ENCODE measurements around the gene PDYN.

PDYN gene

GRCh38 chr20:1992359-1993110 is 1.3 kb downstream of the PDYN start:
- DNase-seq: no peak

GRCh38 chr20:1987826-1988225 is 6.0 kb downstream of the PDYN start:
- DNase-seq: no peak

DNA sequence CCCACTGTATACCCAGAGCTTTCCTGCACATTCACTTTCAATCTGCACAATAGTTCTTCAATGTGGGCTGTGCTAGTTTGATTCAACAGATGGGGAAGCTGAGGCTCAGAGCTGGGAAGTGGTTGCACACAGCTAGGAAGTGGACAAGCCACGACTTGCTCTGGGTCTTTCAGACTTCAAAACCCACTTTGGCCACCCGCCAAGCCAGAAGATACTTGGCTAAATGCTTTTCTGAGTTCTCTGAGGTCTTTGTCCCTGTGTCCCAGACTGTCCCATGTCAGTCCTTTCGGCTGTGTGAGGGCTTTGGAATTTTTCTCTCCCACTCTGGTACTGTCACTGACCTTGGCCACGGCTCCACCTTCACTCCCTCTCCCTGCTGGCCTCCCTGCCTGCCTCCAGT is 10.6 kb downstream of the PDYN start:
- DNase-seq: no peak

DNA sequence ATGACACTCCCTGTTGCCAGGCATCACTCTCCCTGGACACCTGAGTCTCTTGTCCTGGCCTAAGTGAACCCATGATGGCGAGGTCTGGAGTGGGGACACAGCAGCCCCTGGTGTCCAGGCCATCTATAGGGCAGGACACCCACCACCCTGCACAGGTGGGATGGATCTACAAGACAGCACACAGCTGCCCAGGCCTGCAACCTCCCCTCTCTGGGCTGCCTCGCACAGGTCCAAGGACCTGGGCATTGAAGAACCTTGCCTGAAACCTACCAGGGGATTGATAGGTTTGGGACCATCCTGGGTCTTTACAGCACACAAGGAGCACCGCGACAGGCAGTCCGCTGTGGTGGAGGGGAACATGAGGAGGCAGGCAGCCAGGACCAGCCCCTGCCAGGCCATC is 11.2 kb downstream of the PDYN start:
- DNase-seq: no peak

- no peak for DNase-seq
These were observed 14.6 kb downstream of the PDYN start for GRCh38 chr20:1979106-1979778.

- DNase-seq: no peak
These were observed 18.6 kb downstream of the PDYN start for GRCh38 chr20:1975291-1975690.

DNA sequence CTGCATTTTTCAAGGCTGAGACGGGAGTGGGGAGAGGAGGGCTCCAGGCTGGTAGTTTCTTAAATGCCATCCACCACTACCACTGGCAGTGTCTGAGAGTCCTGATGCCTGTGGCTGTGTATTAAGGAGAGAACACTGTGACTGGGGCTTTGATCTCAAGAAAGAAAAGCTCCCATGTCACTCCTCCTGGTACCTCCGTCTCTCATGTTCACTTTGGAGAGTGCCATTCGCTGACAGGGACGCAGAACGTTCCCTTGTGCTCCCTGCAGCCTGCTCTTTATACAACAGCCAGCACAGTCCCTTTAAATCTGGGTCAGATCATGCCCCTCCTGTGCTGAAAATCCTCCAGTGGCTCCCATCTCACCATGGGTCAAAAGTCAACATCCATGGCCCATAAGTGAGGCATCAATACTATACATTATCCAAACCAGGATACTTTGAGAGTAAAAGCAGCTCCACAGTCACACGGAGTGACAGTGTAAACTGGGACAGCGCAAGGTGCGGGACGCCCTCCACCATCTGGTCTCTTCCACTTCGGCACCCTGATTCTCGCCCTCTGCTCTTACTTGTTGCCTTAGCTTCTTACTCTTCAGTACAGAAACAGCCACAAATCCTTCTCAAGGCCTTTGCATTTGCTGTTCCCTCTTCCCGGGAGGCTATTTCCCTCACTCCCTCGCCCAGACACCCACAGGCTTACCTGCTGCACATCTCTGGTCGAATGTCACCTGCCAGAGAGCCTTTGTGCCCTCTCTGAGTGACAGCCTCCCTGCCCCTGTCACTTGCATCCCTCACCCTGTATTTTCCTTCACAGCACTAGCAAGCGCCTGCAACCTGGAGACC is 20.0 kb downstream of the PDYN start:
- no peak for DNase-seq

DNA sequence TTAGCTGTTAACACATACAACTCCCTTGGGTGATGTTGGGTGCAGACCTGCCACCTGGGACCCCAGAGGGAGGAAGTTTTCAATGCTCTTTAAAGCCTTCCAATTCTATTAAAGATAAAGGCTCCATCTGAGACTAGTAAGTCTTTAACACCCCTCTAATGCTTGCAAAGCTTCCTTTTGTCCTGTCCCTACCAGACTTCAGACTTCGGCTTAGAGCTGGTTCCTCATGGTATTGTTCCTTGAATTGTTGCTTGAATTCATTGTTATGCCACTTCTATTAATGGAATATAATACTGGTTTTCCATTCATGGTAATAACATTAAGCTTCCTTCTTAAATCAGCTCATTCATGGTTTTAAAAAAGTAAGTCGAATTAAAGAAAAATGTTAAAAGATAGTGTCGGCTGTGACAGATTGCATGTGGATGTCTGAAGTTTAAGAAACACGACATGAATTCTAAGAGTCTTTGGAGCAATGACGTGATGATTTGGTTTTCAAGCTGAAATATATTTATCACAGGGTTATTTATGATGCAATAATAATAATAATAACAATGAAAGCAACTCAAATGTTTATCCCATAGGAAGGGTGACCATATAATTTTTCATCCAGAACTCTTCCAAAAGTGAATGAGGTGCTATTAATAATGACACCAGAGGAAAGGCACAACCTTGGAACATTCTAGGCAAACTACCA is 21.8 kb downstream of the PDYN start:
- no peak for DNase-seq

- DNase-seq: no peak
These were observed 24.9 kb downstream of the PDYN start for GRCh38 chr20:1968964-1969363.

DNA sequence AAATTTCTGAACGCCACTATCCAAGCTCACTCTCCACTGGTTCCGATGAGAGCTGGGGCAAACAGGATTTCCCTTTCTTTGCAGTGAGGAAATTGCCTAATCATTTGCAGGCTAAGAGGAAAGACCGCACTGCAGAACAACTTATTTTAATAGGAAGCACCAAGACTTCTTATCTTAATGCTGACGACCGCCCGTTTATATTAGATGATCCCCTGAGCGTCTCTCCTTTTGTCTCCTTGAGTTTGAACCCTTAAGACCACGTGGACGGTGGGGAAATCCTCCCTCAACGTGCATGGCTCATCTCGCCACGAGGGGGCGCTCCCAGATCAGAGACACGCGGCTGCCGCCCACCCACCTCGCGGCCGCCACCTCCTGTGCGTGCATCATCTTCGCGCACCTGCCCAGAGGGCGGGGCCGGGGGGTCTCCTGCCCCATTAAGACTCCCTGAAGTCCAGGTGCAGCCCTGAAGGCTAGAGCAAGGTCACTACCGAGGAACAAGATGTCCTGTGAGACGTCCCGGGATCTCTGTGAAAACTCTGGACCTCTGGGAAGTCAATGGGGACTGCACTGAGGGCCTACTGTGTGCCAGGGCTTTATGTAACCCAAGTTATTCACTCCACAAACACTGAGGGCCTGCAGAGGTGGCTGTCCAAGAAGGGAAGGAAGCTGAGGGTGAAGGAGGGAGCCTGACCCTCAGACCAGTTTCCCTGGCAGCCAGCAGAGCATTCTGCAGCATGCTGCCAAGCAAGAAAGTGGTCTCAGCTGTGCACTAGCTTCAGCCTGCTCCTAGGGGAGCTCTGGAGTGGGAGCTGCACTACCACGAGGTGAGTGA is 28.1 kb downstream of the PDYN start:
- peak; percentile 90 for DNase-seq

DNA sequence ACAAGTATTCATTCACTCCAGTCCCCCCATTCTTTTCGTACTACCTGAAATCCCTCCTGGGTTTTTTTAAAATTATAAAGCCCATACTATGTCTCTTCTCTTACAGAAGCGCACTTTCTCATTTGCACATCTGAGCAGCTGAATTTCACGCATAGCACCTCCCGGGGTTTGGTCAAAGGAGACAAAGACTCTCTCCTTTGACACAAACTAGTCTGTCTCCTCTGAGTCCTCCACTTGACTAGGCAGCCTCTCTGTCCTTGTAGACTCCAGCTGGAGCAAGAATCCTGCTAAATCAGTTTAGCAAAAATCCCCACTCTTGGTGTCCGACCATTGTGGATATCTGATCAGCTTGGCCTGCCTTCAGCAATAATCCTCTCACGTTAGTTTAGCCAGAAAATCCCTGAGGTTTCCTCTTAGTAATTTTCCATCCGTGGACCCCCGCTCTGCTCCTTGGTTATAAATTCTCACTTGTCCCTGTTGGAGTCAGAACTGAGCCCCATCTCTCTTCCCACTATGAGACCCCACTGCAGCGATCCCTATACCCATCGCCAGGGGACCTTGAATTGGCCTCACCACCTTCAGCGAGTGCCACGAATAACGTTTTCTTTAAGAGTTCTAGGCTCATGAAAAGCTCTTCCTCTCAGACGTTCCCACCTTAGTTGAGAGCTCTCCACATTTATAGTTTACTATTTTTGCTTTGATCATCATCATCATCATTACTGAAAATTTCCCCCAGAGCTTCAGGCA is 29.0 kb downstream of the PDYN start:
- peak; percentile 33 for DNase-seq

GRCh38 chr20:1964061-1964460 is 29.8 kb downstream of the PDYN start:
- DNase-seq: no peak

GRCh38 chr20:1961374-1961773 is 32.5 kb downstream of the PDYN start:
- DNase-seq: no peak

DNA sequence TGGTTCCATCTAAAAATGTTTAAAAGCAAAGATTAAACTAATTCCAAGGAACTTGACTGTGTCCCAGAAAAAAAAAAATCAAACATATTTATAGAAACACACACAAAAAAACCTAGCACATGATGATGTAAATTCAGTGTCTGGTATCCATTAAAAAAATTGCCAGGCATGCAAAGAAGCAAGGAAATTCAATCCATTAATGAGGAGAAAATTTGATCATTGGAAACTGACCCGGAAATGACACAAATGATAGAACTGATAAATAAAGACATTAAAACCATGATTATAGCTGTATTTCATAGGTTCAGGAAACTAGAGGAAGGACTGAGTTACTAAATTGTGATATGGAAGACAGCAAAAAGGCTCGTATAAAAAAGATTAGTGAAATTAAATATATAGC is 34.7 kb downstream of the PDYN start:
- DNase-seq: no peak

- no peak for DNase-seq
These were observed 35.4 kb downstream of the PDYN start for GRCh38 chr20:1958426-1958825.

- no peak for DNase-seq
These were observed 38.6 kb downstream of the PDYN start for GRCh38 chr20:1955217-1955616.

DNA sequence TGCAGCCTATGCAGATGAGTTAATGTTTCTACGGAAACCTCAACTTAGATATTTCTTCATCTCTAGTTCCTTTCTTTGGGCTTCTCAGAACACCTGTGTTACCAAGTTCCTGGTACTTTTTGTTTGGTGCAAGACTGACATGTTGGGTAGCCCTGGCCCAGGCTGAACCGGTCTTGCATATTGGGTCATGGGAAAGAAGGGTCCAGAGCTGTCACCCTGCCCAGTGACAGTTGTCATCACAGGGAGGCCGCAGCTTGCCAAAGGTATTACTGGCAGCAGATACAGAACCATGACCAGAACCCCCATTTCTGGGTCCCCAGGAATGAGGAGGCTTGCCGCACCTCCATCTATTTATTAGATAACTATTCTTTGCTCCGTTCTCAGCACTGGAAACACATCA is 40.2 kb downstream of the PDYN start:
- no peak for DNase-seq

DNA sequence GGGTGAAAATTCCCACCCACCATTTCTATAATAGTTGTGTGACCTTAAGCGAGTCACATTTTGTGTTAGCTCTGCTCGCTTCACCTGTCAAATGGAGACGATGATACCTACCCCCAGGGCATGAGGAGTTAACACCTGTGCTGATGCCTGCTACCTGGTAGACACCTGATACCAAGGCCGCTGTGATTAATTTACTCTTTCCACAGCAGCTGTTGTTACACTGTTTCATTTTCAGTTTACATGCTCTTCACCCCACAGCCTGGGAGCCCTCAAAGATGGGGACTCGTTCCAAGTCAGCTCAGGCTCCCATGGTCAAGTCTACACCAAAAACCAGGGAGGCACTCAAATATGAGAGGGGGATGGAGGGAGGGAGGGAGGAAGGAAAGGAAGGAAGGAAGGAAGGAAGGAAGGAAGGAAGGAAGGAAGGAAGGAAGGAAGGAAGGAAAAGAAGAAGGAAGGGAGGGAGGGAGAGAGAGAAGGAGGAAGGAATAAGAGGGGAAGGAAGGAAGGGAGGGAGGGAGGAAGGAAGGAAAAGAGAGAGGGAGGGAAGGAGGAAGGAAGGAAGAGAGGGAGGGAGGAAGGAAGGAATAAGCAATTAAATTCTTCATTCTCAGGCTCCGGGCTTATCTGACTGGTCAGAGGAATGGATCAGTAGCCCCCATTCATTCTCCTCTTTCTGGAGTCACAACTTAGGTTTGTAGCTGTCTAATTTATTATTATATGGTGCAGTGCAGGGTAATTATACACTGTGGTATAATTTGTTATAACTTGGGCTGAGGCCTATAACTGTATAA is 40.9 kb downstream of the PDYN start:
- no peak for DNase-seq

DNA sequence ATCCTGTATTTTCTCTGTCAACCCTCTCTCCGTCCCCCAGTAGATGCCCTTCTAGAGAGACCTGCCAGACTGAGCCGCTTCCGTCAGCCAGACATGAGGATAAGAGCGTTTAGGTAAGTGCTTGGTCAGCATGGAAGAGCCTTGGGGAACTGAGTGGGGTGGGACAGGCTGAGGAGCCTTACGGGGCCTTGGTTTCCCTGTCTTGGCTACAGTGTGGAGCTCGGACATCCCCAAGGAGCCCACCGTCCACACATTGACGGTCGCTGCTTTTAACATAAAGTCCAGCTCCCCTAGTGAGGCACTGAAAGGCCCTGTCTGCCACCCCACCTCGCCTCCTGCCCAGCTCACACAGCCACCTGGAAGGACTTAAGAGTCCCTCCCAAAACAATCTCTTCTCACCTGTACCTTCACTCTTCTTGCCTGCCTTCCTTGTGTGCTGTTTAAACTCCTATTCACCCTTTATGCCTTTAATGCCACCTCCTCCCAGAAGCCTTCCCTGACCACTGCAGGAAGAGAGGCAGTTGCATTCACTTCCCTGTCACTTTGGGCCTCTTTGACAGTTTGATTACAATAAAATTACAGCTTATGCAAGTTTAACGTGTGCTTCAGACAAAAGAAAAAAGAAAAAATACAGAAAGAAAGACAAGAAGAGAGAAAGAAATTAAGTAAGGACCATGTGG is 42.3 kb downstream of the PDYN start:
- DNase-seq: no peak

DNA sequence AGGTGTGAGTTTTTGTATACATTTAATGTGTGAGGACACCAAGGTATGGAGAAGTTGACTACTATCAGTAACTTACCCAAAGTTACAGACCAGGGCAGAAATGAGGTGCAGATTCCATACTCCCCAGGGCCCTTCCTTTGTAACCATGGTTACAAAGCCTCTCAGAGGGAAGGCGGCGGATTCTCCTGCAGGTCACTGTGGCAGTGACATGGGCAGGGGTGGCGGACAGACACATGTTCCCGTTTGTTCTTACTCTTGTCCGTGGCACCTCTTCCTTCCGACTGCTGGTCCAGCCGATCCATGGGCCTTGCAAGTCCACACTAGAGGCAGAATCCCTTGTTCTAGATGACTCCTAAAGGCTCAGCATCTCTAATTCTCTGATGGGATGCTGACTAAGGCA is 43.0 kb downstream of the PDYN start:
- no peak for DNase-seq
